HG02973 (cell line): ENCODE results near the gene ST6GALNAC2.

Source experiments
- ATAC-seq: cut with Tn5 transposase; IDR thresholded peaks from one replicate; pipeline ENCODE4 v1.9.1; 2021; ENCODE audit warnings: moderate library complexity; ENCODE audit not compliant: unreplicated experiment

The ST6GALNAC2 gene

DNA sequence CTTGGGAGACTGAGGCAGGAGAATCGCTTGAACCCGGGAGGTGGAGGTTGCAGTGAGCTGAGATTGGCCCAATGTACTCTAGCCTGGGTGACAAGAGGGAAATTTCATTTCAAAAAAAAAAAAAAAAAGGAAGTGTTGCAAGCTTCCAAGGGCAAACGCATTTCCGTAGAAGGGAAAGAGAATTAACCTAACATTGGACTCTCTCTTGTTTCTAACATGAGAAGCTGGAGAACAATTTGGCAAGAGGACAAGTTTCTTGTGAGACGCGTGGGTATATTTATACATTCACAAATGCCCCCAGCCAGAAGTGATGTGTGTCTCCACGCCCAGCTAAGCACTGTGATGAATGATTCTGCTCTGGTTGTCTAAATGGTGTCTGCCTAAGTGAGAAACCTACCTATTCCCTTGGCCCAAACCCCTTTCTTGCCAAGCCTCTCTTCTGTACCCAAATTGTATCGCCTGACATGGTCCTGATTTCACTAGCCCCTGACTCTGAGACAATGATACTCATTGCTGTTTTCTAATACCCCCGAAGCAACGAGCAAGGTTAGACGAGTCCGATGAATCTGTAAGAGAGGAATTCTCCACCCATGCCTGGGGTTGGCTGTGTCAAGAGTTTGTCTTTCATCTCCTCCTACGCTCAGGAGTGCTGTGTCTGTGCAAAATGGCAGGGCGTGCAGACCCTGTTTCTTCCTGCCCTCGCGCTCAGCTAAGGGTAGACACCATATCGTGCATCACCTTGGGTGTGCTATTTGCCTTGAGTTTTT lies 14.2 kb upstream of the ST6GALNAC2 start:
- ATAC-seq = no peak

DNA sequence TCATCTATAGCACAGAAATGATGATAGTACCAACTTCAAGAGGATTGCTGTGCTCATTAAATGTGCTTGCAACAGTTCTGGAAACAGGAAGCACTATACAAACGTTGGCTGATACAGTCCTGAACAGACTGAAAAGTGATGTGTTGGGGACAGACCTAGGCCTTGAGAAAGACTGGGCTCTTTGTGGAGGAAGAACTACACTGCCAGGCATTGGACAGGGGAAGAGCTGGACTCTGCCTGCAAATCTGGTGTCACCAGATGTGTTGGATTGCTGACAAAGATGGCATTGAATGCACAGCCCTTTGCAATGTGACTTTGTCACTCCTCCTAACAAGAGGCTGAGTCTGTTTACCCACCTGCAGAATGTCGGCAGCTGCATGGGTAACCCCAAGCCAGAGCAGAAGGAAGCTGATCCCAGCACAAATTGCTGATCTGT lies 12.4 kb upstream of the ST6GALNAC2 start:
- no peak for ATAC-seq

- no peak for ATAC-seq
These were observed 11.7 kb upstream of the ST6GALNAC2 start for GRCh38 chr17:76597156-76598003.

DNA sequence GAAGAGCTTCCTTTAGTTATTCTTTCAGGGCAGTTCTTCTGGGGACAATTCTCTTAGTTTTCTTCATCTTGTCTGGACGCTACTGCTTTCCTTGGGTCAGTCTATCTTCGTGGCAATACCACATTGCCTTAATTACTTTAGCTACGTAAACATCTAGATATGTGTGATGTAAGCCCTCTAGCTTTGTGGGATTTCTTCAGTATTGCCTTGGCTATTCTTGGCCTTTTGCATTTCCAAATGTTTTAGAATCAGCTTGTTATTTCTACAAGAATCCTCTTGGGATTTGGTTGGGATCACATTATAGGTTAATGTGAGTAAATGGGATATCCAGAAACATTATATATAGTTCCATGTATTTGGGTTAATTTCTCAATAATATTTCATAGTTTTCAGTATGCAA lies 9.0 kb upstream of the ST6GALNAC2 start:
- ATAC-seq = no peak

DNA sequence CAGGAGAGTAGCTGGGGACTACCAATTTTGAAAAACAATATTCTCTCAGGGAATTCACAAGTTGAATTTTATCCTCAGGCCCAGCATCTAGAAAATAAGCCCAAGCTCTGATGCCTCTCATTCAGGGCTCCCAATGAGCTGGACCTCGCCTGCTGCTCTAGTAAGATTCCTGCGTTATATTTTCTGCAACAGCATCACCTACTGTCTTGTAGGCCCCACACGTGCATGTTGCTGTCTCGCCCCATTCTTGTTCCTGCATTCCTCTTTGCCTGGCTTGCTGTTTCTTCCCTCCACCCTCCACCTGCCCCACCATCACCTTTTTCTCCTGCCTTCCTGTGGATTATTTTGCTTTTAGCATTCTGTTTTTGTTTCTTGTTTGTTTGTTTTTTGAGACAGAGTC lies 8.3 kb upstream of the ST6GALNAC2 start:
- ATAC-seq = no peak

- no peak for ATAC-seq
These were observed 7.7 kb upstream of the ST6GALNAC2 start for GRCh38 chr17:76593384-76593826.

GRCh38 chr17:76588182-76588581 lies 2.5 kb upstream of the ST6GALNAC2 start:
- no peak for ATAC-seq

DNA sequence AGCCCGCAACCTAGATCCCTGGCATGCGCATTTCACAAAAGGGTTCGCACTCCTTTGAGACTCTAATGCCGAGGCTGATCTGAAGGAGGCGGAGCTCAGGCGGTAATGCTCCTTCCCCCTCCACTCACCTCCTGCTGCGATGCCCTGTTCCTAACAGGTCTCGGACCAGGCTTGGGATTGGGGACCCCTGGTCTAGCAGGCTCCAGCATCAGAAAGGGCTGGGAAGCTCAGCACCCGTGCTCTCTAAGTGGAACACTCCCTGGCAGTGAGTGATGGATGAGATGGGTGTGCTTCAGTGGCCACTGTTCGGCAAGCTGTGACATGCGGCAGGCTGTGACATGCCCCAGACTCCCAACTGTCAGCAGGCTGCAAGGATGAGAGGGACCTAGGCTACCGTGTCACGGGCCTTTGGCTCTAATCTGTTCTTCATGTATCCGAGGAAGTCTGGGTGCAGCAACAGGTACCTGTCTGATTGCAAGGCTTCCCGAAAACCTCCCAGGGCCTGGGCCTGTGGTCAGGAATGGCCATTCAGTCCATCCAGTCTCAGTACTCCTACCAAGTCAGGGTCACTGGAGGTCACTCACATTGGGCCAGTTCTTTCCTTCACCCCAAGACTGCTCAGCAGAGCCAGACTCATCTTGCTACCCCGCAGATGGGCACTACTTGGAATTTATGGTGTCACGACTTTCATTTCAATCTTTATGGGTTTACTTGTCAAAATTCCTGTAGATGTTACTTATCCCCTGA lies 1.3 kb upstream of the ST6GALNAC2 start:
- ATAC-seq = no peak

GRCh38 chr17:76585033-76585648 lies 519 bp downstream of the ST6GALNAC2 start:
- no peak for ATAC-seq

GRCh38 chr17:76584427-76585032 lies 1.1 kb downstream of the ST6GALNAC2 start:
- ATAC-seq = no peak

DNA sequence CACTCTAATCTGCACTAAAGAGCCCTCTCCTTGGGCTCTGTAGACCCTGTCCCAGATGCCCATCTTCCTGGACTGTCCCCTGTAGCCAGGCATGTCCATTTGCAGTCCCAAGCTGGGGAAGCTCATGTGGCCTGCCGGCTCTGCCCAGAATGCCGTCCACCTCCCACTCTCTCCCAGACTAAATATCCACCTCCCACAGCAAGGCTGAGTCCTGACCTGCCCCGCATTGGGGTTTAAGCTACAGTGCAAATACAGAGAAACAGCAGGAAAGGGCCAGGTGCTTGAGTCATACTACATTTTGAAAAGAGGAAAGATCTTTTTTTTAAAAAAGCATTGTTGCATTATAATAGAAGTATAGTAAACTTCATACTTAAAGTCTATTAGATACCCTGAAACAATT lies 3.0 kb downstream of the ST6GALNAC2 start:
- no peak for ATAC-seq

- ATAC-seq = no peak
These were observed 4.1 kb downstream of the ST6GALNAC2 start for GRCh38 chr17:76581515-76581914.

- no peak for ATAC-seq
These were observed 6.4 kb downstream of the ST6GALNAC2 start for GRCh38 chr17:76579281-76579680.

DNA sequence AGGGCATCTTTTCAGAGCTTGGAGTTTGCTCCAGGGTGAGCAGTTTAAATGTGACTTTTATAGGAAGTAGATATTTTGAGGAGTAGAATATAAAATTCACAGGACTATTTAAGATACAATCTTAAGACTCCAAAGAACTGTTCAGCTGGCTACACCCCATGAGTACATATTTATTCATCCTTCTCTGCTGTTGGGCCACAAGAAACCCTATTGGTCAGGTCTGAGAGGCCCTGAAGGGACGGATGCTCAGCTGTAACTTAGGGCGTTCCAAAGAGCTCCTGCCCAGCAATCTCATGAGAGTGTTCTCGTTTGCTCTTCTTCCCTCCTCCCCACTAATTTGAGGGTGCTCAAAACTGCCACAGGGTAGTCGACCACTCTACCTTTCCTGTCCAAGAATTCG lies 7.3 kb downstream of the ST6GALNAC2 start:
- no peak for ATAC-seq

GRCh38 chr17:76577876-76578275 lies 7.8 kb downstream of the ST6GALNAC2 start:
- no peak for ATAC-seq

DNA sequence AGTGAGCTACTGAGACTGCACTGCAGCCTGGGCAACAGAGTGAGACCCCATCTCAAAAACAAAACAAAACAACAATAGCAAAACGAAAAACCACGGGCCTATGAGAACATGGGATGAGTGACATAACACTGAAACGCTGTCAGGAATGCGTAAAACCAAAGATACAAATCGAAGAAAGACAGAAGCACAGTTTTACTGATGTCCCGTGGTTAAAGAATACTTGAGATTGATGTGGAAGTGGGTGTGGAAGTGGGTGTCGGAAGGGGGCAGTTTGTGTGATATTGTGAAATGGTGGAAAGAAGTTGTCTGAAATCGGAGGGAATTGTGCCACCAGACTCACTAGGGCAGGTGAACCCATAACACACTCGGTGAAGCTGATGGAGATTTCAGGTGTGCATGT lies 9.5 kb downstream of the ST6GALNAC2 start:
- no peak for ATAC-seq

GRCh38 chr17:76575570-76575969 lies 10.1 kb downstream of the ST6GALNAC2 start:
- no peak for ATAC-seq

DNA sequence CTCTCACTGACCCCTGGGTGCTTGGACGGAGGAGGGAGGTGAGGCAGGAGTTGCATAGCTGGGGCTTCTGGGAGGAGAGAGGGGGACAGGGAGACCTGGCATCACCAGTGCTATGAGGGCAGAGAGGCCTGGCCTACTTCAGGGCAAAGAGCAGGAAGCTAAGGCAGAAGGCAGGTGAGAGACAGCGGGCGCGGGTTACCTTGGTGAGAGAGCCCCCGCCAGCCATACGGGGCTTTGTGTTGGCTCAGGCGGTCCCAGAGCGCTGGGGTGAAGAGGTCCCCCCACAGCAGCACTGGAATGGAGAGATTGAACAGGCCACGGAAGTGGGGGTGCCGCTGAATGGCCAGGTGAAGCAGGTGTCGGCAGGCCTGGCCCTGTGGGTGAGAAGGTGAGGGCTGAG lies 11.5 kb downstream of the ST6GALNAC2 start:
- ATAC-seq = no peak

GRCh38 chr17:76573096-76573495 lies 12.6 kb downstream of the ST6GALNAC2 start:
- ATAC-seq = no peak

DNA sequence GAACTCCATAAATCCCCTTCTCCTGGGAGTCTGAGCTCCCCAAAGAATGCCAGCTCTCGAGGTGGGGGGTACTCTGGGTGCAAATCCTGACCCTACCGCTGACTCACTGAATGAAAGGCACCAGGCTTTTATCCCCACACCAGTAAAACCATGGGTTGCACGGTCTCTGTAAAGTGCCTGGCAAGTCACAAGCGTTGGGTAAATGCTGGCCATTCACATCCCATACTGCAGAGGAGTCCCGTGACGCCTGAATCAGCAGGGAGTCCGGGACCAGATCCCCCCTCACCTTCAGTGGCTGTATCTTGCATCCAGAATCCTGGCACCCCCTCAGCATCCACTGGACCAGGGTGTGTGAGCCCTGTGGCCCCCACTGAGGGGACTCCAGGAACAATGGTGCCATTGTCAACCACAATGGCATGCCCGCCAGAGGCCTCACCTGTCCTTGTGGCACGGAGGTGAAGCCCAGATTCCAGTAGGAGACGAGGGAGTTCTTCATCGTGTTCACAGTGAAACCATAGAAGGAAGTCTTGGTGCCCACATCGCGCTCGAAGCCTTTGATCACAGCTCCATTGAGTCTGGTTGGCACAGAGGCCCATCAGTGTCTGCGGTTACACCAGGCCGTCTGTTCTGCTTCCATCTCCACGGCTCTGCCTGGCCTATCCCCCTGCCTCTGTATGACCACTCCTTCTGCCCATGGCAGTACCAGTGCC lies 13.3 kb downstream of the ST6GALNAC2 start:
- ATAC-seq = no peak
